ENCODE results near the gene PKP2. TPM values are rescaled to one million over a fixed set of nuclear protein-coding genes. Genes with fewer than 3 reads are reported as not detected.
A peak's percentile ranks its signal among the peaks of the same experiment; 100 is the strongest.

Gene PKP2
- total and polyA plus RNA-seq, 4 donors, result 6.8 to 123 (median 21.4) TPM

DNA sequence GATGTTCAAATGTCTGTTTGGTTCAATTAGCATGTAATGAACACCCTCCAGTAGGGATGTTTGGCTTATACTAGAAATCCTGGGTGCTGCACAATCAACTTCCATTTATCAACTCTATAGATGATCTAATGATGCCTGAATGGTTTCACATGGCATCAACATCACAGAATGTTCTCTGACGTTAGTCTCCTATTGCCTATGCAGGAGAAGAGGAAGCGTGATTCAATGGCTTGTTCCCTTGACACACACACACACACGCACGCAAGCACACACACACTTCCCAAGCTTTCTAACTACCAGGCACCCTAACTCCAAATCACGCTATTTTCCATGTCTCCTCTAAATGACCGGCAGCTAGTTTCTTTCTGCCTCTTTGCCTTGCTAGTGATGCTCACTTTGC lies 49.3 kb downstream of the PKP2 start:
- H3K9me3 ChIP-seq (ENCODE audit: control insufficient read depth, insufficient read depth, low read length), result no peaks in the 10 kb centered on the region
- 89% methylated on average over 6 of the region's 6 CpGs for WGBS (ENCODE audit: insufficient coverage)
- H3K27me3 ChIP-seq (ENCODE audit: control insufficient read depth, insufficient read depth, low read length), result no peaks in the 10 kb centered on the region
- DNase-seq (ENCODE audit: low read depth in 4 of 6, low spot score in 6 of 6), result peak in 1 of 6 donors; percentile 37
- H3K27ac ChIP-seq (ENCODE audit: low read depth, low read length), result no peak overlapping the region
- no peaks in the 10 kb centered on the region for H3K4me1 ChIP-seq (ENCODE audit: control insufficient read depth, insufficient read depth, low read length)
- H3K36me3 ChIP-seq (ENCODE audit: control insufficient read depth, insufficient read depth, low read length), result no peaks in the 10 kb centered on the region
- no peak overlapping the region for H3K4me3 ChIP-seq (ENCODE audit: low read depth, low read length)

- Histone ChIP-seq H3K27me3 (ENCODE audit: control insufficient read depth, insufficient read depth, low read length) (no peaks in the 10 kb centered on the region), H3K9me3 (ENCODE audit: control insufficient read depth, insufficient read depth, low read length) (no peaks in the 10 kb centered on the region), H3K27ac (ENCODE audit: low read depth, low read length) (no peak overlapping the region), H3K36me3 (ENCODE audit: control insufficient read depth, insufficient read depth, low read length) (no peaks in the 10 kb centered on the region), H3K4me1 (ENCODE audit: control insufficient read depth, insufficient read depth, low read length) (no peaks in the 10 kb centered on the region), H3K4me3 (ENCODE audit: low read depth, low read length) (no peak overlapping the region)
- WGBS (ENCODE audit: insufficient coverage), result 100% methylated on average over 1 of the region's 6 CpGs
- DNase-seq (ENCODE audit: low read depth in 4 of 6, low spot score in 6 of 6), result no peak
Observed at GRCh38 chr12:32846053-32846452, 50.5 kb downstream of the PKP2 start.

- H3K4me3 ChIP-seq (ENCODE audit: low read depth, low read length), result no peak overlapping the region
- H3K4me1 ChIP-seq (ENCODE audit: control insufficient read depth, insufficient read depth, low read length), result no peaks in the 10 kb centered on the region
- no peak overlapping the region for H3K27ac ChIP-seq (ENCODE audit: low read depth, low read length)
- DNase-seq (ENCODE audit: low read depth in 4 of 6, low spot score in 6 of 6), result no peak
- H3K9me3 ChIP-seq (ENCODE audit: control insufficient read depth, insufficient read depth, low read length), result no peaks in the 10 kb centered on the region
- H3K27me3 ChIP-seq (ENCODE audit: control insufficient read depth, insufficient read depth, low read length), result no peaks in the 10 kb centered on the region
- no peaks in the 10 kb centered on the region for H3K36me3 ChIP-seq (ENCODE audit: control insufficient read depth, insufficient read depth, low read length)
Observed at GRCh38 chr12:32843528-32844095, 53.0 kb downstream of the PKP2 start.

DNA sequence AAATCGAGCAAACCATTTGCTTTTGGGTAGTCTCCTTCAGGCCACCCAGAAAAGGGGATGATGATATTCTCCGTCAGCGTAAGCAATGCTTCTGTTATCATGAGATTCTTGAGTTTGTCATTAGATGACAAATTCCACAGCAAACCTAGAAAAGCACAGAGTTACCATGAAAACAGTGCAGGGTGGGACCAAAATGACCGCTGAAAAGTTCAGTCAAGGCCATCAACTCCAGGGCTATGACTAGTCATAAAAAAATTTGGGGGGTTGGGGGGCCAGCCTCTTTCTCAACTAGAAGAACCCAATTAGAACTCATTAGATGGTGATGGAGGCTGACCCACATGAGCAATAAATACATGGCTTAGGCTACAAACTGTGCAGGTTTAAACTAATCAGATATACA lies 55.5 kb downstream of the PKP2 start:
- H3K4me1 ChIP-seq (ENCODE audit: control insufficient read depth, insufficient read depth, low read length), result no peaks in the 10 kb centered on the region
- H3K27ac ChIP-seq (ENCODE audit: low read depth, low read length), result no peak overlapping the region
- no peaks in the 10 kb centered on the region for H3K36me3 ChIP-seq (ENCODE audit: control insufficient read depth, insufficient read depth, low read length)
- no peak overlapping the region for H3K4me3 ChIP-seq (ENCODE audit: low read depth, low read length)
- 100% methylated on average over 3 of the region's 4 CpGs for WGBS (ENCODE audit: insufficient coverage)
- DNase-seq (ENCODE audit: low read depth in 4 of 6, low spot score in 6 of 6), result no peak
- no peaks in the 10 kb centered on the region for H3K27me3 ChIP-seq (ENCODE audit: control insufficient read depth, insufficient read depth, low read length)
- H3K9me3 ChIP-seq (ENCODE audit: control insufficient read depth, insufficient read depth, low read length), result no peaks in the 10 kb centered on the region

- H3K4me3 ChIP-seq (ENCODE audit: low read depth, low read length), result no peak overlapping the region
- no peak for DNase-seq (ENCODE audit: low read depth in 4 of 6, low spot score in 6 of 6)
- no peaks in the 10 kb centered on the region for H3K9me3 ChIP-seq (ENCODE audit: control insufficient read depth, insufficient read depth, low read length)
- H3K36me3 ChIP-seq (ENCODE audit: control insufficient read depth, insufficient read depth, low read length), result no peaks in the 10 kb centered on the region
- no peaks in the 10 kb centered on the region for H3K27me3 ChIP-seq (ENCODE audit: control insufficient read depth, insufficient read depth, low read length)
- no peak overlapping the region for H3K27ac ChIP-seq (ENCODE audit: low read depth, low read length)
- 68% methylated on average over 4 of the region's 4 CpGs for WGBS (ENCODE audit: insufficient coverage)
- H3K4me1 ChIP-seq (ENCODE audit: control insufficient read depth, insufficient read depth, low read length), result no peaks in the 10 kb centered on the region
Observed at GRCh38 chr12:32839828-32840227, 56.7 kb downstream of the PKP2 start.

GRCh38 chr12:32837974-32838373 lies 58.6 kb downstream of the PKP2 start:
- Histone ChIP-seq H3K4me1 (ENCODE audit: control insufficient read depth, insufficient read depth, low read length) (no peaks in the 10 kb centered on the region), H3K36me3 (ENCODE audit: control insufficient read depth, insufficient read depth, low read length) (no peaks in the 10 kb centered on the region), H3K27ac (ENCODE audit: low read depth, low read length) (no peak overlapping the region), H3K9me3 (ENCODE audit: control insufficient read depth, insufficient read depth, low read length) (no peaks in the 10 kb centered on the region), H3K27me3 (ENCODE audit: control insufficient read depth, insufficient read depth, low read length) (no peaks in the 10 kb centered on the region), H3K4me3 (ENCODE audit: low read depth, low read length) (no peak overlapping the region)
- DNase-seq (ENCODE audit: low read depth in 4 of 6, low spot score in 6 of 6), result no peak
- no CpG with 5 or more reads among the region's 5 CpGs for WGBS (ENCODE audit: insufficient coverage)

DNA sequence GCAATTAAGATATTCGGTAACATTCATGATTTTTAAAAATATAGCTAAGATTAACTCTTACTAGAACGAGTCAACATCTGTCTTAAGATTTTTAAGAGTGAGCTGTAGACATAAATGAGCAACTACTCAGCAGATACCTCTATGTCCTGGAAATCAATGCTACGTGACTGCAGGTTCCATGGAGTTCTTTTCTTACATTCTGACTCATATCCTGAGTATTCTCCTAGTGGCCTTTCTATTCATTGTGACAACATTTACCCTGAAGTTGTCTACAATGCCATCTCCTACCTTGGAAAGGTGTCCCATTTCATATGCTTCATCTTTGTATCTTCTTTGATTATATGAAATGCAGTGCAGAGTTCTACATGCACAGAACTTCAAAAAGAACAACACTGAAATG lies 59.9 kb downstream of the PKP2 start:
- WGBS (ENCODE audit: insufficient coverage), result 90% methylated on average over 2 of the region's 3 CpGs
- H3K27me3 ChIP-seq (ENCODE audit: control insufficient read depth, insufficient read depth, low read length), result no peaks in the 10 kb centered on the region
- DNase-seq (ENCODE audit: low read depth in 4 of 6, low spot score in 6 of 6), result no peak
- H3K36me3 ChIP-seq (ENCODE audit: control insufficient read depth, insufficient read depth, low read length), result no peaks in the 10 kb centered on the region
- no peak overlapping the region for H3K4me3 ChIP-seq (ENCODE audit: low read depth, low read length)
- H3K4me1 ChIP-seq (ENCODE audit: control insufficient read depth, insufficient read depth, low read length), result no peaks in the 10 kb centered on the region
- H3K27ac ChIP-seq (ENCODE audit: low read depth, low read length), result no peak overlapping the region
- no peaks in the 10 kb centered on the region for H3K9me3 ChIP-seq (ENCODE audit: control insufficient read depth, insufficient read depth, low read length)

DNA sequence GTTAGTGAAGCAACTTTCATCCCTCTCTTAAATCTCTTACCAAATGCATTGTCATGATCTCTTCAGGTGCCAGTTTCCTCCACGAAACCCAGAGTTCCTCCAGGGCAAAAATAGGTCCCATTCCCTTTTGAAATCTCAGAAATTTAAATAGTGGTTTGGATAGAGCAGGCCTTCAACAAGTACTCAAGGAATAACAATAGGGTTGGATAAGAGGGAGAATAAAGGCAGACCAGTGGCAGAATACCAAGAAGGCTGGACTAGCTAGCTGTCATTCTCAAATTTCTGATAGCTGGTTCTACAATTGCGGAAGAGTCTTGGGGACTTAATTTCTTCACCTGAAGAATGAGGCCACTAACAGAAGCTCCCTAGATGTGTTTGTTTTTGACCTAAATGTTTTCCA lies 62.5 kb downstream of the PKP2 start:
- DNase-seq (ENCODE audit: low read depth in 4 of 6, low spot score in 6 of 6), result no peak
- Histone ChIP-seq H3K9me3 (ENCODE audit: control insufficient read depth, insufficient read depth, low read length) (no peaks in the 10 kb centered on the region), H3K4me3 (ENCODE audit: low read depth, low read length) (no peak overlapping the region), H3K36me3 (ENCODE audit: control insufficient read depth, insufficient read depth, low read length) (no peaks in the 10 kb centered on the region), H3K27me3 (ENCODE audit: control insufficient read depth, insufficient read depth, low read length) (no peaks in the 10 kb centered on the region), H3K27ac (ENCODE audit: low read depth, low read length) (no peak overlapping the region), H3K4me1 (ENCODE audit: control insufficient read depth, insufficient read depth, low read length) (no peaks in the 10 kb centered on the region)
- 100% methylated on average over 1 of the region's 2 CpGs for WGBS (ENCODE audit: insufficient coverage)

GRCh38 chr12:32828552-32828951 lies 68.0 kb downstream of the PKP2 start:
- H3K9me3 ChIP-seq (ENCODE audit: control insufficient read depth, insufficient read depth, low read length), result no peaks in the 10 kb centered on the region
- no peaks in the 10 kb centered on the region for H3K27me3 ChIP-seq (ENCODE audit: control insufficient read depth, insufficient read depth, low read length)
- no peak overlapping the region for H3K4me3 ChIP-seq (ENCODE audit: low read depth, low read length)
- H3K36me3 ChIP-seq (ENCODE audit: control insufficient read depth, insufficient read depth, low read length), result no peaks in the 10 kb centered on the region
- no peaks in the 10 kb centered on the region for H3K4me1 ChIP-seq (ENCODE audit: control insufficient read depth, insufficient read depth, low read length)
- no CpG with 5 or more reads among the region's 2 CpGs for WGBS (ENCODE audit: insufficient coverage)
- H3K27ac ChIP-seq (ENCODE audit: low read depth, low read length), result no peak overlapping the region
- DNase-seq (ENCODE audit: low read depth in 4 of 6, low spot score in 6 of 6), result no peak

DNA sequence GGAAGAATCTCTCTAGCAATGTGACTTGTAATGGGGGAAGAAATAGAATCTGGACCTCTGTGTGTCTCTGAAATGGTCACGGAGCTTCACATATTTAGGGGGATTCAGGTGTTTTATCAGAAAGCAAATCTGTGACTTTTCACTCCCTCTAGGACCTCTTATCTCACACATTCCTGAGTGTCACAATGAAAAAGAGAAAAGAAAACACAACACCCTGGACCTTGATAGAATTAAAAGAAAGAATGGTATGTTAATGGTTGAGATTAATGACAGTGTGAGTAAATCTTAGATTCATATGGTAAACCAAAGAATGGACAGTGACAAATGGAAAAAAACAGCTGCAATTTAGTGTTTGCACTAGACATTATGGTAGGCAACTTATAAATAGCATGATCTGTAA lies 68.5 kb downstream of the PKP2 start:
- H3K9me3 ChIP-seq (ENCODE audit: control insufficient read depth, insufficient read depth, low read length), result no peaks in the 10 kb centered on the region
- WGBS (ENCODE audit: insufficient coverage), result no CpG with 5 or more reads among the region's 1 CpG
- no peak overlapping the region for H3K27ac ChIP-seq (ENCODE audit: low read depth, low read length)
- DNase-seq (ENCODE audit: low read depth in 4 of 6, low spot score in 6 of 6), result no peak
- H3K4me3 ChIP-seq (ENCODE audit: low read depth, low read length), result no peak overlapping the region
- H3K4me1 ChIP-seq (ENCODE audit: control insufficient read depth, insufficient read depth, low read length), result no peaks in the 10 kb centered on the region
- H3K27me3 ChIP-seq (ENCODE audit: control insufficient read depth, insufficient read depth, low read length), result no peaks in the 10 kb centered on the region
- no peaks in the 10 kb centered on the region for H3K36me3 ChIP-seq (ENCODE audit: control insufficient read depth, insufficient read depth, low read length)

All from spinal cord (tissue), 10 donors.